Suppressor macrophage (primary cell): ENCODE data around the gene ACKR2.
A peak's percentile ranks its signal among the peaks of the same experiment; 100 is the strongest.
"Not testable (repeated sequence)": the region's sequence is repeated elsewhere in the genome, so short reads cannot be mapped to it uniquely, and the experiment has no call there.

Experiments
- DNase-seq, 4 experiments: peaks; one replicate each; pipeline ENCODE4 v3.0.0-alpha.2; 2020 to 2022

Gene ACKR2

DNA sequence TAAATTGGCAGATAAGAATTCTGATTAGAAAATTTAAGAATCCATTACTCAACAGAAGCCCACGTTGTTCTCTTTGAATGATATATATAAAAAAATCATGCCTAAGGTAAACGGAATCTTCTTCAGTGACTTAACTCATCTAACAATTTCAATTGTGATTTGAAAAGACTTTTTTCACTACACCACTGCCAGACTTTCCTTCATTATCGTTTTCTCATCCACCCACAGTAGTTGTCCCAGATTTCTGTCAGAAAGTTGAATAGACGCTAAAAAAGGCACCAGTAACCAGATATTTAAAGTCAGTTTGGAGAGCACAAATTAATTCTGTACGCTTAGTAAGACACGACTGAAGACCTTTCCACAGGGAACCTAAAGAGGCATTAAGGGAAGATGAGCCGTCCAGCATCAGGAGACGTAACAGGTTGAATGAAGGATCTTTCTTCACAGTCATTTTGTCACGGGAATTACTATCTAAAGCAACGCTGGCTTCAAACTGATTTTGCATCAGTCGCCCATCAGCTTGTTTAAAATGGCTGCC lies 6.3 kb upstream of the ACKR2 start:
- DNase-seq, result no peak

DNA sequence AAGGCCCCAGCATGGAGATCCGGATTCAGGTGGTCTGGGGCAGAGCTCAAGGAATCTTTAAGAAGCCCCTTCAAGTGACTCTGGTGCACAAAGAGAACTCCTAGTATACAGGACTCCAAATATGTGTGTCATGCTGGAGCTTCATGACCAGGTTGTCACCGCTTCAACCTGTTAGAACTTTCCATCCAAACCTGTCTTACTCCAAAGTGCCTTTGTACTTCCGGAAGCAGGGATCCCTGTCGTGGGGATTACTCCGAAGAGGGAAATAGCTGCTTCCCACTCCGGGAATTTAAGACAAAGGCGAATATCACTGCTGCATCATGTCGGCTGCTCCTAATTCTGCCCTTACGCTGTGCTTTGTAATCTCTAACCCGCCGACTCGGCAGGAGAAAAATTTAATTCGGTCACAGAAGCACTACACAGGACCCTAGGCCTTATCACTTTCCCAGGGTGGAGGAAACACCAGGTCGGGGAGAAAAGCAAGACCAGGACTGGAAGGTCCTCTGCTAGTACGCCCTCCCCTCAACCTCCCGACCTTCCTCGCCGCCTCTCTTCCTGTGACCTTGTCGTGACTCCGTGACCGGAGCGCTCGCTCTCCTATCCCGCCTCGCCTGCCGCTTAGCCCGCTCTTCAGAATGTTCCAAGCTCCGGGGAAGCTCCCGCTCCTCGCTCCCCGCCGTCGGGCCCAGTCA lies 5.7 kb upstream of the ACKR2 start:
- peak; percentile 15 to 57 (median 38) for DNase-seq

DNA sequence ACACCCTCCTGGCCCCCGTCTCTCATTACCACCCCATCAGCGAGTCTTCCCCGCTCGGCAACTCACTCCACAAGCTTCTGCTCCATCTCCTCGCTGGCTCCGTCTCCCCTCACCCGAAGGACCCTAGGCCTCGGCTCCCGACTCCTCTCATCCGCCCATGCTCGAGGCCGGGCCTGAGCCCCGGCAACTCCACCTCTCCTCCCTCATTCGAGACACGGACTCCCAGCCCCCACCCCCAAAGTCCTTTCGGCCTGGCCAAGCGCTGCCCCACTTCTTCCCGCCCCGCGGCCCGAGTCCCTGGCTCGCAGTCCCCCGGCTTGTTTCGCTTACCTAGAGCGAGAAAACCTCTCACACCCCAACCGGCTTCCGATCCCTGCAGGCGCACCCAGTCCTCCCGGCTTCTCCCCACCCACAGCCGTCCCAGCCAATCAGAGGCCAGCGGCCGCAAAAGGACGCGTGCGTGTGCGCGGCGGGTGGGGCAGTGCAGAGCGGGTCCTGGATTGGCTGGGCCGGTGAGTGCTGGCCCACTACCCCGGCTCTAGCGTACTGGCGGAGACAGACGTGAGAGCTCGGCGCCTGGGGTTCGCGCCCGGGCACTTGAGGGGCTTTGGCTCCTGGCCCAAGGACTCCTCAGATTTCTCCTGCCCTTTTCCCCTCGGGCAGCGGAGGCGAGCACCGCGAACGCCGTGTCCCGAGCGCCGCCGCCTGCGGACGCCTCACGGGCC lies 5.0 kb upstream of the ACKR2 start, which contains the start of gene HIGD1A:
HIGD1A (minus strand) TSS at position 385 of the 725 bp plus-strand sequence. CDS start 10,237 bp downstream, outside the sequence.
- DNase-seq, result peak; percentile 95 to 98 (median 97)

DNA sequence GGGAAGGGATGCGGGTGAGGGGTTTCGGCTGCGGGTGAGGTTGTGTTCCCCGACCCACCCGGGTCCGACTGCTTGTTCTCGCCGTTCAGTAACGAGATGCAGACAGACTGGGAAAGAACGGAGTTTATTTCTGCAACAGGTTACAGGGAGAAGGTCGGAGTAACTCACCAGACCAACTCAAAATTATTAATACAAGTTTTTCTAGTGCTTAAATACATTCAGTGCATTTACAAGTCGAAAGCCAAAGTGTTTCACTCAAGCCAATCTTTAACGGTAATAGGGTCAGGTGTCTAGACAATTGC lies 4.5 kb upstream of the ACKR2 start:
- DNase-seq, result no peak

DNA sequence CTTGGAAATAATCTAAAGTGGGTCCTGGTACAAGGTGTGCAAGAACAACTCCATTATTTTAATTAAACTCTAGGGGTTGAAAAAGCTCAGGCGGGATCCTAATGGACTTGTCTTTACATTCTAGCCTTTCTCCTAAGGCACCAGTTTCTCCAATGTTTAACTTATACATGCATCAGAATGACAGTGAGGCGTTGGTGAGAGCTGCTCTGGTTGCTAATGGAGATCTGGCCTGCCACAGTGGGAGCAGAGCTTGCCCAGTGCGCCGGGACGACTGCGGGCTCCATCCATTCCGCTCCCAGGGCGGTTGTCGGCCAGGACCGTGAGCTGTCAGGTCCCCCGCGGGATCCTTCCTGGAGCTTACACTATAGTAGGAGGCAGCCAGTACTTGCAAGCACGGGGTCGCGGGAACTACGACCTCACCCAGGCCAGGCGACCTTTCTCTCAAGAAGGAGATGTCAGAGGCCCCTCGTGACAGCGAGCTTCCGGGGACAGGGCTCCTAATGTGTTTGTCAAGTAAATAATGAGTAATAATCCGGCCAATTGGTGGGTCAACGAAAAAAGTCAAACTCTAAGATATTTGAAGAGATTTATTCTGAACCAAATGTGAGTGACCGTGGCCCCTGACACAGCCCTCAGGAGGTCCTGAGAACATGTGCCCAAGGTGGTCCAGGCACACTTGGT lies 4.0 kb upstream of the ACKR2 start:
- peak; percentile 3 to 34 (median 14) for DNase-seq

DNA sequence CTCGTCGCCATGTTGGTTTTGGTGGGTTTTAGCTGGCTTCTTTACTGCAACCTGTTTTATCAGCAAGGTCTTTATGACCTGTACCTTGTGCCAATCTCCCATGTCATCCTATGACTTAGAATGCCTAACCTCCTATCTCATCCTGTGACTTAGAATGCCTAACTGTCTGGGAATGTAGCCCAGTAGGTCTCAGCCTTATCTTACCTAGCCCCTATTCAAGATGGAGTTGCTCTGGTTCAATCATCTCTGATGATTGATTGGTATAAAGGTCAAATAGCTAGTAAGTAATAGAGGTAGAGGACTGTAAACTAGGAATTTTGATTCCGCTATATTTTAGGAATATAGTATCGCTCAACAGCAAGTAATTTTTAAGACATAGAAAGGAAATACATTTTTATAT lies 1.3 kb upstream of the ACKR2 start:
- no peak for DNase-seq

DNA sequence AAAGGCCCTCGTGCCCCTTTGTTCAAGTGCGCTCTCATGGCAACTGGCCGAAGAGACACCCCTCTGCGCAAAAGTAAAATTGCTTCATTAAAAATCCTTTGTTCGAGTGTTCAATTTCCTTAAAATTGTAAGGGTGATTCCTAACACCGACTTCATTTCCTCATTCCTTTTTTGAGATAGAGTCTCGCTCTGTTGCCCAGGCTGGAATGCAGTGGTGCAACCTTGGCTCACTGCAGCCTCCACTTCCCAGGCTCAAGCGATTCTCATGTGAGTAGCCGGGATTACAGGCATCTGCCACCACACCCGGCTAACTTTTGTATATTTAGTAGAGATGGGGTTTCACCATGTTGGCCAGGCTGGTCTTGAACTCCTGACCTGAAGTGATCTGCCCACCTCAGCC lies 1.5 kb downstream of the ACKR2 start:
- not testable (repeated sequence) for DNase-seq

DNA sequence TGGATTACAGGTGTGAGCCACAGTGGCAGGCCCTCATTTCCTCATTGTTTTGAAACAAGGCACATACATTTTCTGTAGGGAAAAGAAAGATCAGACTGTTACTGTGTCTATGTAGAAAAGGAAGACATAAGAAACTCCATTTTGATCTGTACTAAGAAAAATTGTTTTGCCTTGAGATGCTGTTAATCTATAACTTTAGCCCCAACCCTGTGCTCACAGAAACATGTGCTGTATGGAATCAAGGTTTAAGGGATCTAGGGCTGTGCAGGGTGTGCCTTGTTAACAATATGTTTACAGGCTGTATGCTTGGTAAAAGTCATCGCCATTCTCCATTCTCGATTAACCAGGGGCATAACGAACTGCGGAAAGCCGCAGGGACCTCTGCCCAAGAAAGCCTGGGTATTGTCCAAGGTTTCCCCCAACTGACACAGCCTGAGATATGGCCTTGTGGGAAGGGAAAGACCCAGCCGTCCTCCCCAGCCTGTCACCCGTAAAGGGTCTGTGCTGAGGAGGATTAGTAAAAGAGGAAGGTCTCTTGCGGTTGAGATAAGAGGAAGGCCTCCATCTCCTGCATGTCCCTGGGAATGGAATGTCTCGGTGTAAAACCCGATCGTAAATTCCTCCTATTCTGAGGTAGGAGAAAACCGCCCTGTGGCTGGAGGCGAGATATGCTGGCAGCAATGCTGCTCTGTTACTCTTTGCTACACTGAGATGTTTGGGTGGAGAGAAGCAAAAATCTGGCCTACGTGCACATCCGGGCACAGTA lies 2.1 kb downstream of the ACKR2 start:
- peak in 3 of 4 experiments; percentile 26 to 35 (median 33) for DNase-seq

DNA sequence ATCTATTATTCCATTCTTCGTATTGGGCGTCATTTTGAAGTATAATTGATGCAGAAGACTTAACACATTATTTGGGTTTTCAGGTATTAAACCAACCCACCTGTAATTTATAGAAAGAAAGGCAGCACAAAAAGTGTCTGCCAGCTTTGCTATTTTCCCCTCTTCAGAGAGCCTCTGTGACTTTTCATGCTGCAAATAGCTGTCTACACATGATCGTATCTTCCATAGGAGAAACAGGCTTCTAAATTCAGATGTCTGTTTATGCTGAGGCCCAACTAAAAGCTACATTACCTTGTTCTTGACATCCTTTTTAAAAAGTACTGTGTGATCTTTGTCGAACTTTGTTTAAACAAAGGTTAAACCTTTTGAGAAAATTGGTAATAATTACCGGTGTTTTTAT lies 5.0 kb downstream of the ACKR2 start:
- DNase-seq, result no peak

DNA sequence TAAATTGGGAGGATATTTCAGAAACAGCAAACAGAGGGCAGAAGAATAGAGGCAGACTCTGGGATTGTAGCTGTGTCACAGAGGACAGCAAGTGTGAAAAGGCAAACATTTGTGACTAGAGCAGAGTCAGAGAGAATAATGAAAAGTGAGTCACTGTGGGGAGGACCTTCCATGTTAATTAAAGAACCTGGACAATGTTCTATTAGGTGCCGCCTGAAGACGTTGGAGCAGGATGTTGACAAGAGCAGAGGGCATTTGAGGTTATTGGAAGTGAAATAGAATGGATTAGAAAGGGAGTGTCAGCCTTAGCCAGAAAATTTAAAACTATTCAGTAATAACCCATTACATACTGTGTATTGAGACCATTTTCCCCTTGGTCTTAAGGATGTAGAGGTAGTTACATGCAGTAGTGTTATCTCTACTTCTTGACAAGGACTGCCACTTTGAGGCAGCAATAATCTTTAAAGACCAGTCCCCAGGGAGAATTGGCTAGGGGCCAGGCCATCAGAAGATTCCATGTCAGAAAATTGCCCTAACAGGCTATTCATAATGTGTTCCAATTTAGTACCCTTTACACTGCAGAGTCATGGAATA lies 5.8 kb downstream of the ACKR2 start:
- no peak for DNase-seq

DNA sequence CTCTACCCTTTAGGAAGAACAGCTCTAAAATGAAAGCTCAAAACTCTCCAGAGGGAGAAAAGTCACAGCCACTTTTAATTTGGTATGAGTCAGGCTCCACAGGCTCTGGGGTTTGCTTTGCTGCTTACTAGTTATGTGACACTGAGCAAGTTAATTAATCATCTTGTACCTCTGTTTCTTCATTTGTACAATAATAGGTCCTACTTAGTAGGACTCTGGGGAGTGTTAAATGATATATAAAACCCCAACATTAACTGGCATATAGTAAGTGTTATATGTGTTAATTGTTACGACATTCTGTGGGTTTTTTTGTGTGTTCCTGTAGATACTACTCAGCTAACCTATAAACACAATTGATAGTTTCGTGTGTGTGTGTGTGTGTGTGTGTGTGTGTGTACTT lies 6.6 kb downstream of the ACKR2 start:
- DNase-seq, result no peak

DNA sequence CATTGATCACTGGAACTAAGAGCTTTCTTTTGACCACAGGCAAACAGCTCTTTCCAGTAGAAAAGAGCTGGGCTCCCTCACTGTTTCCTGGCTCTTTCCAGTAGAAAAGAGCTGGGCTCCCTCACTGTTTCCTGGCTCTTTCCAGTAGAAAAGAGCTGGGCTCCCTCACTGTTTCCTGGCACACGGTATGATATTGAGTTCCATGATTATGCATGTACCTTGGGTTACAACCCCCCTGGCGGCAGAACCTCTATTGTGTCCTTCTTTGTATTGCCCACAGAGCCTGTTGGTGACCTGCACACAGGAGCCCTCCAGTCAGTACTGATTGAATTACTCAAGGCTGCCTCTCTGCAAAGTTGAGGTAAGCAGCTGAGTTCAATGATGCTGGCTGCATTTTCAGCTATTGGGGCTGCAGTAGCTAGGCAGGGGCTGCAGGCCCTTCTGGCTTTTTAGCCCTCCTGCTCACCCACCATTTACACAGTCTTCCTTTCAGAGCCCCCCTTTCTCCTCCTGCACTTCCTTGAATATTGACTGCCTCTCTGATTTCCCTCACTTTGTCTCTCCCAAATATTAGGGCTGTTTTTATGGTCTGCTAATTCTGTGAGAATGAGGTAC lies 10.2 kb downstream of the ACKR2 start:
- DNase-seq, result no peak

DNA sequence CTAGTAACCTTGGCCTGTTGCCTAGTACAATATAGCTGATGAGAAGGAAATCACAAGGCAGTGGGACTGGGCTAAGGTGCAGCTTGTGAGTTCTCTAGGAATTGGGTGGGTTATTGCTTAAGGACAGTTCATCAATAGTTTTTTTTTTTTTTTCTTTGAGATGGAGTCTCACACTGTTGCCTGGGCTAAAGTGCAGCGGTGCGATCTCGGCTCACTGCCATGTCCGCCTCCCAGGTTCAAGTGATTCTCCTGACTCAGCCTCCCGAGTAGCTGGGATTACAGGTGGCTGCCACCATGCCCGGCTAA lies 11.5 kb downstream of the ACKR2 start:
- no peak for DNase-seq

DNA sequence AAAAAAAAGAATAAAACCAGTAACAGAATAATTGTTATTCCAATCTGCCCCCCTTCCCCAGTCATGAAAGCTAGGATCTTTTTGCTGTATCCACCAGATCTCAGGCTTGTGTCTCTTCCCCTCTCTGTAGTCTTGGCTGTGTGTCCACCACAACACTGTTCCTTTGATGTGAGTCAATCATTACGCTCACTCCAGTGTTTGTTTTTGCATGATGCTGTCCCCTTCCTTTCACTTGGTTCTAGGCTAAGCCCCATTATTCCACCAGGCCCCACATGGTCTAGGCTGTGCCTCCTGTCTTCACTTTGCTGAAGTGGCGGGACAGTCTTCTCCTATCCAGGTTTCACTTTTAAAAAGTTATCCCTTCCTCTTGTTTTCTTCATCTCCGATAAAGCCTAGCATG lies 13.6 kb downstream of the ACKR2 start:
- DNase-seq, result no peak

DNA sequence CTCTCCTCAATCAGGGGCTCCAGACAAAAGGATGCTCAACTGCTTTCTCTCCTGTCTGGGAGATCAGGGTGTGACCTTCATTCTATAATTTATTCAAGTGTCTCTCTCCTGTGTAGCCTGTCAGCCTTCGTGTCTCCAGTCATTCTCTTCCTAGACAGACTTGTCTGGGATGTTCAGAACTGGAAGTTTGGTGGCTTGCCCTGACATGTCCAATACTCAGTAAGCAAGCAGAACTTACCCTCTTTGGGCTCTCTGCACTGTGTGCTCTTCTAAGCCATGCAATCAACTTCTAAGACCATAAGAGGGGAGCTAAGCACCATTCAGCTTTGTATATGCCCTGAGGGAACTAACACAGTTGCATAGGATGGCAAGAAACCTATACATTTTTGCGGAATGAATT lies 14.1 kb downstream of the ACKR2 start:
- no peak for DNase-seq

DNA sequence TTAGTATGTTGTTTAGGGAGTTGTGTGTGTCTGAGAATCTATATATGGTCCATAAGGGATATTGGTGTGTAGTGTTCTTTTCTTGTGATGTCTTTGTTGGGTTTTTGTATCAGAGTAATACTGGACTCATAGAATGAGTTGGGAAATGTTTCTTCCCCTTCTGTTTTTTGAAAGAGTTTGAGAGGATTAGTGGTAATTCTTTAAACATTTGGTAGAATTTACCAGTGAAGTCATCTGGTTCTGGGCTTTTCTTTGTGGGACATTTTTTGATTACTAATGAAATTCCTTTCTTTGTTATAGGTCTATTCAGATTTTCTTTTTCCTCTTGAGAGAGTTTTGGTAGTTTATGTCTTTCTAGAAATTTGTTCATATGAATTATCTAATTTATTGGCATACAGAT lies 16.9 kb downstream of the ACKR2 start:
- no peak for DNase-seq

DNA sequence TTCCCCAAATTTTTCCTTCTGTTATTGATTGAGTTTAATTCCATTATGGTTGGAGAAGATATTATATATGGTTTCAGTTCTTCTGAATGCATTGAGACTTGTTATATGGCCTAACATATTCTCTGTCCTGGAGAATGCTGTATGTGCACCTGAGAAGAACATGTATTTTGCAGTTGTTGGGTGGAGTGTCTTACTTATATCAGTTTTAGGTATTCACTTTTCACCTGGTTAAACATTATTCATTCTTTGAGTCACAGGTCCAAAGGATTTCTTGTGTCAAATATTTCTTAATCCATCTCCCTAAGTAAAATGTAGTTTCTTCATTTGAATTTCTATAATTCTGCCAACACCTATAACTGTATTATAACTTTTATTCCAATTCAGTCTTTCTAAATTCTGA lies 17.8 kb downstream of the ACKR2 start:
- DNase-seq, result no peak

DNA sequence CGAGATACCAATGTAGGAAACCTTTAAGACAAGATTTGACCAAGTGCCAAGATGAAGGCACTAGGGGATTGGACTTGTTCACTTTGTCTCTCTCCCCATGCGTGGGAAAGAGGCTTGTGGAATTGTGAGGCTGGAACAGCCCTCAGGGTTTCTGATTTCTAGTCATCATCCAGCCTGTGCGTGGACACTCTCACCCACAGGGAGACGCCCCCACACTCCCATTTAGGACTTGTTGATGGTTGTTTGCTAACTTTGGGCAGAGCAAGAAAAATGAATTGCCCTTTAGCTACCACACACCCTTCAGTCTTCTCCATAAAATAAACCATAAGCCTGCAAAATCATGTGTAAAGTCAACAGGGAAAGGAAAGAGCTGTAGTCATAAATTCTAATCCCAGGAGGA lies 18.4 kb downstream of the ACKR2 start:
- DNase-seq, result no peak

DNA sequence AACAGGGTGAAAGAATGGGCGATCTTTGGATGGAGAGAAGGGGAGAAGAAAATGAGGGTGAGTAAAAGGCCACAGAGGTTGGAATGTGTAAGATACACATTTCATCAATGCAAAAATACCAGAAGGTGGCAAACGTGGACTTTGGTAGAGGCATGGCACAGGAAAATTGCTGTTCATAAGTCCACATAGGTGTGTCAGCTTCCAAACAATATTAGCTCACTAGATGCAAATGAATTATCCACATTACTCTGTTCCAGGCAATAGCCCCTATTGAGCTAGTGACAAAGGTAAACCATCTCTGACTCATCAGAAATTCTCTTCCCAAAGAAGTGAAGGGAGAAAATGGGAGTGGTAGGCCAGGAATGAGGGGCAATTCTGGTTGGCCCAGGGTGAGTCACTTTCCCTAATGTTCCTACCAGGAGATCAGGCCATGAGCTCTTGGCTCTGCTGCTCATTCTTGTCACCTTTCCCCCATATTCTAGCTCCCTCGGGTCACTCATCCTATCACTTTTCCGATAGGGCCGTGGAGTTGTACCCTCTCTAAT lies 19.9 kb downstream of the ACKR2 start:
- no peak for DNase-seq

DNA sequence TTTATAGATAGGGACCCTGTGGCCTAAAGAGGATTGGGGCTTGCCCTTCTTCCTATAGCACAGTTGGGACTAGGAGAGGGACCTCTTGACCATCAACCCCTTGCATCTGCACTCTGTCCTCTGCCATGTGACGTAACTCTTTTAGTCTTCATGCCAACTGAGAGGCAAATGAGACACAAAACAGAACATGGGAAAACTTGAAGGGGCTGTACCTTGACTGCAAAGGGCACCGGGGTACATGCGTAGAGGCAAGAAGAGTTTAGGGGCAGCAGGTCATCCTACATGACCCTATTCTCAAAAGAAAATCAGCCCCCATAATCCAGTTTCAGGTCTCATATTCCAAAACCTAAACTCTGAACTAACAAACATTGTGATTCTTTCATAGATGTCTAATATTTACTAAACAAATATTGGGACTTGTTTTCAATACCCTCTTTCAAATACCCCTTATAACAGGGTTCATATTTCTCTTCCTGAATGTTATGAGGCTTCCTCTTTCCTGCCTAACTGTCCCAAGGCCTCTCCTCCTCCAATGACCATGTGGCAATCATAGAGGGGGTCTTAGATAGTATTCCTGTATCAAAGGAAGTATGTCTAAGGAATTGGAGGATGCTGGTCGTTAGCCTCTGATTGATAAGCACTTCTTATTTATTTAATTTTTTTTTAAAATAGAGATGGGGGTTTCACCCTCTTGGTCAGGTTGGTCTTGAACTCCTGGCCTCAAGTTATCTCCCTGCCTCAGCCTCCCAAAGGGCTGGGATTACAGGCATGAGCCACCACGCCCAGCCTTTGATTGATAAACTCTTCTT lies 20.6 kb downstream of the ACKR2 start:
- DNase-seq, result no peak
